NOMO-1 treated with dmso at 0.1 percent for 144 hours (cell line): ENCODE results near the gene SLIT3.
"Not testable (repeated sequence)": the region's sequence is repeated elsewhere in the genome, so short reads cannot be mapped to it uniquely, and the experiment has no call there.

Experiments used
- DNase-seq: peaks from one replicate; lab custom pipeline; 2025; ENCODE audit not compliant: unreplicated experiment; lab: John Stamatoyannopoulos, UW

SLIT3 gene

GRCh38 chr5:169115461-169116124 lies 185.3 kb downstream of the SLIT3 start:
- DNase-seq = no peak

DNA sequence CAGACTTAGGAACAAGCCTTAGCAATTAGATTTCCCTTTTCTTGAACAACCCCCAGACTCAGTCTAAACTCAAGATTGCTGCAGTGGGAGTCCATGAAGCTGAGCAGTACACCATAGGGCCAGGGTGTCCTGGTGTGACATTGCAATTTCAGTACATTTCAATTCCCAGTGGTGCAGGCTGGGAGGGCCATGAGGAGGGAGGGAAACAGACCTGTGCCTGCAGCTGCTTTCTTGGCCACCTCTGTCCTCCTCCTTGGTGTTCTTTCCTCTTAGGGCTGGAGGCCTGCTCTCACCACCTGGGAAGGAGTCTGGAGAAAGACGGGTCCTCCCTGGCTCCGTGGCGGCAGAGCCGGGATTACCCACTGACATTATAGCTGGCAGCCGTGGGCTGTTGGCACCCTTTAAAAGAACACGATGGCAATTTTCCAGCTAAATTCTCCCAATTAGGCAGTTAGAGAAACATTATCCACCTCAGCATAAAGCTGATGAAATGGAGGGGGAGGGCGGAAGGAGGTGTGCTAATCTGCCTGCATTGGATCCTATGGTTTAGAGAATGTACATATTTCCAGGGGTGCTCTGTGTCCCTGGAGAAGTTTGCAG lies 186.4 kb downstream of the SLIT3 start:
- DNase-seq = no peak

- DNase-seq = no peak
Observed at GRCh38 chr5:169112016-169112415, 188.9 kb downstream of the SLIT3 start.

DNA sequence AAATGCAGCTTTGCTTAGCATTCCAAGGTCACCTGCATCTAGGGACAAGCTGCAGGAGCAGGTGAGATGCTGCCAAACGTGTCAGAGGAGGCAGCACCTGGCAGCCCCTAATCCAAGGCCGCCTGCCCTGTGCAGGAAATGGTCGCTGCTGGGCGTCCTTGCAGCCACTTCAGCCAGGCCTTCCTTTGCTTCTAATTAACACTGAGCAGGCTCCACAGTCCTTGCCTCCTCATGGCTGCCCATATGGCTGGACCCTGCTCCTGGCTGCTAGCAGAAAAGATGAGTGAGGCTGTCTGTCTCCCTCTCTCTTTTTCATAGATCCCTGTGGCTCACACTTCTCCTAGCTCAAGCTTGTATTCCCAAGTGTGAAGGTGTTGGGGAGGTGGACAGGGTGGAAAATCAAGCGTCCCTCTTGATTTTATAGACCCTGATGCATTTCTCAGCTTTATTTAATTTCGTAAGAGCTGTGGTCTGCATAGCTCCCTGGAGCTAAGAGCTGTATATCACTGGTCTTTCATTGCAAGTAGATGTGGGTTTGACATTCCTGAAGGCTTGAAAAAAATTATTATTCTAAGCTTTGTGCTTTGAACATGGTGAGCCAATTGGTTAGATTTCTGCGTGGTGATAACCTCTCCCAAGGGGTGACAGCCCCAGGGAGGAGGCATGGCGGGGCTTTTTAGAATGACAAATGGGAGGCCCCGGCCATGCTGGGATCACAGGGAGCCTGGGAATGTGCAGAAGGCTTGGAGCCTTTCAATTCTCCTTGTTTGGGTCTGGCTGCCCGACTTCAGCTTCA lies 193.8 kb downstream of the SLIT3 start:
- no peak for DNase-seq

DNA sequence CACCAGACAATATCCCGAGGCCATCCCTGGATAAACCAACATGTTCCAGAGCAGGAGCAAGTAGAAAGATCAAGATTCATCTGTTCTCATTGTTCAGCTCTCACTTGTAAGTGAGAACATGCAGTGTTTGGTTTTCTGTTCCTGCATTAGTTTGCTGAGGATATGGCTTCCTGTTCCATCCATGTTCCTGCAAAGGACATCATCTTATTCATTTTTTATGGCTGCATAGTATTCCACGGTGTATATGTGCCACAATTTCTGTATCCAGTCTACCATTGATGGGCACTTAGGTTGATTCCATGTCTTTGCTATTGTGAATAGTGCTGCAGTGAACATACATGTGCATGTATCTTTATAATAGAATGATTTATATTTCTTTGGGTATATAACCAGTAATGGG lies 195.4 kb downstream of the SLIT3 start:
- DNase-seq = not testable (repeated sequence)

DNA sequence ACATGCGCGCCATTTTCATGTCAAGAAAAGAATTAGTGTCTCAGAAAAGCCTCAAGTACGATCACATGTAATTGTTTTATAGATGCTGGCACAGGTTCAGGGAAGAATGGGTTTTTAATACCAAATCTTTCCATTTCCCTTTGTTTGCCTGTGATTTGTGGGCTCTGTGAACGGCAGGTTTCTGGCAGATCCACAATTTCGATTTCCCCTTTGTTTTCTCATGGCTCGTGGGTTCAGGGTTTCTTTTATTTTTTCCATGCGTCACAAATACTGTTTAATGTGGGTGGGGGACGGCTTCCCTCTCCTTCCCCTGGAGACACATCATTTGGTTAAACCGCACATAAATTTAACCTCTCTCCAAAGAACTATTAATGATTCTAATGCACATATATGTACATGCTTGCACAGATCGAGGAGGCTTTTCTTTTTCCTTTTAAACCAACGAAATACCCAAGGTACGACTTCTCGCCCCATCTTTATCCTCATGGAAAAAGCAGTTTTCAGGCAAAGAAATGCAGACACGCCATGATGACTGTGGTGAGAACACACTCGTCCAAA lies 195.9 kb downstream of the SLIT3 start:
- DNase-seq = no peak

DNA sequence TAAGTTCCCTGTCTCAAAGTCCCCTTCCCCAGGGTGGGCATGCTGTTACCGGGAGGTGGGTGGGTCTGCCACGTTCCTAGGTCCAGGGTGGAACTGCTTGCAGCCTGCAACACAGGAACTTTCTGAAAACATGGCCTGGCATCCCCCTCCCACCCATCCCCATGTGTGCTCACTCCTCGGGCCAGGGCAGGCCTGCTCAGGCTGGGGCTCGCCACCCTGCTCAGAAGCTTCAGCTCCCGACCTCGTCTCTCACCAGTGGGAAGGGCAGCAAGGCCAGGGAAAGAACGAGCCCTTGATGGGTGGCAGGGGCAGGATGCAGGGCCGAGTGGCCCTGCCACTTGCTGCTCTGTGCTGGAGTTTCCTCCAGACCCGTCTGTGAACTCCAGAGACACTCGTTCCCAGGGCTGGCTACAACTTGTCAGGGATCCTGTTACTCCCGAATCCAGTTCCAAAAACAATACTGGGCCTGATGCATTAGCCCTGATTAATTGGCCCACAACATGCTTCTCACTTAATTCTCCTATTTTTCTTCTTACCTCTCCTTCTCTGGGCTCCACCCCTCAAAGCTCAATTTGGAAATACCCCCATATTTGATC lies 197.3 kb downstream of the SLIT3 start:
- no peak for DNase-seq

DNA sequence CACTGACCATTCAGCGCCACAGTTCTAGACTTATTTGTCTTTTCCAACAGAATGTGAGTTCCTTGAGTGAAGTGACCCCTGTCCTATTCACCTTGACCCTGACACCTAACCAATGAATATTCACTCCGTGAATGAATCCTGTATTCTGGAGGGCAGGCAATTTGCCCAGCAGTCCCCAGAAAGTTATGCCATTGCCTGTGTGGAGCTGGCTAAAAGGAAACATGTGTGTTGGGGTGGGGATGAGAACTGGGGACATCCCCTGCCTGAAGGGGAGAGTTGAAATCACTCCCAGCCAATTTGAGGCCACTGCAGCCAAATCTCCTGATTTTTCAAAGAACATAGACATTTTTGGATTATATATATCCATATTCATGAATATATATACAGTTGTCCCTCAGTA lies 199.0 kb downstream of the SLIT3 start:
- no peak for DNase-seq

DNA sequence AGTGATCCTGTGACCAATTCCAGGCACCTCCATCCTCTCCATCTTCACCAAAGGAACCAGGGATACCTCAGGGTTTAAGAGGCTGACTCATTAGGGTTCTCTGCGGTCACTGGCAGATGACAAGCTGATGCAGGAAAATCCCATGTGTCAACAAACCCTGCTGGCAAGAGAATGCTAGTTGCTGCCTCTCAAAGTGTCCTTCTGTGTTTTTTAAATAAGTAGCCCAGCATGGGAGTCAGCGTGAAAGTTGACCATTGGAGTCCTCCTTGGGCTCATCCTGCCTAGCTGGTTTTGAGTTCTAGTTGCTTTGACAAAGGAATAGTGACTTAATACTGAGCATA lies 200.2 kb downstream of the SLIT3 start:
- DNase-seq = no peak

DNA sequence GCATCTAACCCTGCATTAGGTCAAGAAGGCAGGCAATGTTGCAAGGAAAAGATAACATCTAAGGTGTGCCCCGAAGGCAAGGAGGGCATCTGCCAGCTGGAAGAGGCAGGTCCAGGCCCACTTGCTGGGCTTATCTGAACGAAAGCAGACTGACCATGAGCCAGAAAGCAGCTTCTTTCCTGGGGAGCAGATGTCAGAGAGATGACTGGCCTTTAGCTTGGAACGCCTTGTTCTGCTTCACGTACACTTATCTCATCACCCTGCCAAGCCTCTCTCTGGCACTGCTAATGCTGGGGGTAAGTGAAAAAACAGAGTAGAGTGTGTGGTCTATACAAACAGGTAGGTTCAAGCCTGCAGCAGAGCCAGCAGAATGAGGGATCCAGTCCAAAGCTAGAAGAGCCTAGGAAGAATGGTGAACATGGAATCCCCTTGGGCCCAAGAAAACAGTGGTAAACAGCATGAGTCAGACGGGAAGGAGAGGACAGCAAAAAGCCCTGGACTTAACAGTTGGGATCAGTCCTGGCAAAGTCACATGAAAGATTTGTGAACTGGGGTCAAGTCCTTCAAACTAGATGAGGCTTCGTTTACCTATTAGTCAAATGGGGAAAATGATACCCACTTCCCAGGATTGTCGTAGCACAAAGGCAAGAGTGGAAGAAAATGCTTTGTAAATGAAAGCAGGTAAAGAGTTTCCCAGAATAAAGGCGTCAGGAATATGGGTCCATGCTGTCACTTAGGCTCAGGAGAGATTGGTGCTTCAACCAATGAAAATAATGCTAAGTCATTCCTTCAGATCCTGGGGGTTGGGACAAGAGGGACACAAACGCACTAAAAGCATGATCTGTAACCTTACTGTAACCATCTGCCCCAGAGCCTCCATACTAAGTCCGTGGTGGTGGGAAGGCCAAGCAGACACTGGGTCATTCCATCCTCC lies 200.9 kb downstream of the SLIT3 start:
- DNase-seq = no peak

GRCh38 chr5:169098331-169099121 lies 202.4 kb downstream of the SLIT3 start:
- DNase-seq = no peak

GRCh38 chr5:169097374-169098326 lies 203.3 kb downstream of the SLIT3 start:
- DNase-seq = no peak

- no peak for DNase-seq
Observed at GRCh38 chr5:169095976-169096375, 205.0 kb downstream of the SLIT3 start.

DNA sequence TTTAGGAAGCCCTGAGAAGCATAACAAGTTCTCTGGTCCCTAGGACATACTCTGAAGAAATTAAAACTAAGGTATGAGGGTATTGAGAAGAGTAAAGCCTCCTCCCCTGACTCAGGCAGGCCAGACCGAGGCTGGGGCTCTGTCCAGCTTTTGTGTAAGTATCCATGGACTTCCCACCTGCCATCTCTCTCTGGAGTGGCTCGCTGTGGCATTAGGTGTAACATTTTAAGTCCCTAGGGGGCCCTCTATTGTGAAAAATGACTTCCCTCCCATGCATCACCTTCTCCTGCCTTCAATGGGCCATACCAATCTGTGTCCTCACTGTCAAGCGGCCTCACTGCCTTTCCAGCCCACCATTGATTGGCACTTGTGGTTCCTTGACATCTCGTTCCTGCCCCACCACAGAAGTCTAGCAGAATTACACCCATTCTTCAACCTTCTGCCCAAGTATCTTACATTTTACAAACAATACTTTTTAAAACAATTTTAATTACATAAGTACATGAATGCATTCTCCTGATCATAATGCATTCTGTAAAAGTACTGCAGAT lies 205.5 kb downstream of the SLIT3 start:
- no peak for DNase-seq

- no peak for DNase-seq
Observed at GRCh38 chr5:169094586-169095409, 206.1 kb downstream of the SLIT3 start.

DNA sequence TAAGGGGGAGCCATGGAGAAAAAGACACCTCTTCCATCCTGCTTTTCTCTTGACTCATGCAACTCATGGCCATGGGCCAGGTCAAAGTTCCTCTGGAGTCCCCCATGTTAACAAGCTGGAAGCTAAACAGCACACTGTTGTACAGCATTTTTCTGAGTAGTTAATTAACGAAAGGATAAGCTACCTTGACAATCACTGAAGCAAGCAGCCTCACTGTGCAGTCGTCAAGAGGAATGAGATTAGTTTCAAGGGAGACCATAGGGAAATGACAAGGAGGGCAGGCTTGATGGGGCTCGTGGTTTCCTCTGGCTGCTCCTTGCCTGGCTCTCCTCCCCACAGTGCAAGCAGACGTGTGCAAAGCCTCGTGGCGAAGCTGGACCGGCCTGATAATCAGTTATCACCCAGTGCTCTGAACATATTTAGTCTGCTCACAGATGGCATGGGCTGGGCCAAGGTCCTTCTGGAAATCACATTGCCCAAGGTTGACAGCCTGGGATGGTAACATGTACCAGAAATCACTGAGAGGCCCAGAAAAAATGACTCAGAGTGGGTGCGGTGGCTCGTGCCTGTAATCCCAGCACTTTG lies 209.5 kb downstream of the SLIT3 start:
- DNase-seq = no peak

GRCh38 chr5:169089343-169089742 lies 211.6 kb downstream of the SLIT3 start:
- no peak for DNase-seq
